ENCODE measurements around the gene NCMAP.

DNA sequence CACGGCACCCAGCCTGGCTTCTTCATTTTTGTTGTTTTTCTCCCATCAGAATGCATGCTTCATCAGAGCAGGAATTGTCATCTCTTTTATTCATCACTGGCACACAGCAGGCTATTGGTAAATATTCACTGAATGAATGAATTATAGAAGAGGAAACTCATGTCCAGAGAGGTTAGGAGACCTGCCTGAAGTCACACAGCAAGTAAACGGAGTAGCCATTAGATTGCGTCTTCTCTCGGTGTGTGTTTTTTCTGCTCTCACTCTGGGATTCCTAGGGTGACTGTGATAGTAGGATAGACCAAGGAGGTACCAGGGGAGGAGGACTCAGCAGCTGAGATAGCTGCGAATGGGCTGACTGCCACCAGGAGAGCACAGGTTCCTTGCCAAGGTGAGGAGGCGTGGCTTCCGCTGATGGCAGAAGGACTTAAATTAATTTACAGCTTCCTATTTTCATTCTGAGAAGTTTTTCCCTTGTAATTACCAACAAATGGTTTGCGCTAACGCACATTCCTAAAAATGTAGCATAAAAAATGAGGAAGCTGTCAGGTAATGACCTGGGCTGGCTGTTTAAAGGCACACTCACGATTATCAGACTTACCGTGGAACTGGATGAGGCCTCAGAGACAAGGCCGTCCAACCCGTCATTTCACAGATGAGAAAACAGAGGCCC, 4.5 kb upstream of the NCMAP start:
- TF ChIP-seq, protein P1, sequence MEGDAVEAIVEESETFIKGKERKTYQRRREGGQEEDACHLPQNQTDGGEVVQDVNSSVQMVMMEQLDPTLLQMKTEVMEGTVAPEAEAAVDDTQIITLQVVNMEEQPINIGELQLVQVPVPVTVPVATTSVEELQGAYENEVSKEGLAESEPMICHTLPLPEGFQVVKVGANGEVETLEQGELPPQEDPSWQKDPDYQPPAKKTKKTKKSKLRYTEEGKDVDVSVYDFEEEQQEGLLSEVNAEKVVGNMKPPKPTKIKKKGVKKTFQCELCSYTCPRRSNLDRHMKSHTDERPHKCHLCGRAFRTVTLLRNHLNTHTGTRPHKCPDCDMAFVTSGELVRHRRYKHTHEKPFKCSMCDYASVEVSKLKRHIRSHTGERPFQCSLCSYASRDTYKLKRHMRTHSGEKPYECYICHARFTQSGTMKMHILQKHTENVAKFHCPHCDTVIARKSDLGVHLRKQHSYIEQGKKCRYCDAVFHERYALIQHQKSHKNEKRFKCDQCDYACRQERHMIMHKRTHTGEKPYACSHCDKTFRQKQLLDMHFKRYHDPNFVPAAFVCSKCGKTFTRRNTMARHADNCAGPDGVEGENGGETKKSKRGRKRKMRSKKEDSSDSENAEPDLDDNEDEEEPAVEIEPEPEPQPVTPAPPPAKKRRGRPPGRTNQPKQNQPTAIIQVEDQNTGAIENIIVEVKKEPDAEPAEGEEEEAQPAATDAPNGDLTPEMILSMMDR (IDR thresholded peaks at IDR 0.05): no peak
- TF ChIP-seq ZFX (IDR thresholded peaks at IDR 0.05; ENCODE audit: borderline replicate concordance): no peak
